DOHH2 (cell line): ENCODE data around the gene TCTN1.

Source experiments
- H3F3A ChIP-seq: fragments of 200-600 bp; sonication (generic), shearing (Covaris generic); 2 replicates; pipeline ENCODE4 v1.6.0; 2016; ENCODE audit warnings: antibody characterized with exemption, mild to moderate bottlenecking; ENCODE audit not compliant: control insufficient read depth, insufficient read depth
- H3K27ac ChIP-seq: fragments of 200-600 bp; sonication (generic); 2 replicates; pipeline ENCODE4 v1.5.1; 2014; ENCODE audit warnings: low read depth, mild to moderate bottlenecking, low read length, moderate library complexity
- H3K27me3 ChIP-seq: fragments of 200-600 bp; sonication (generic); 2 replicates; pipeline ENCODE4 v1.6.1; 2014; ENCODE audit warnings: mild to moderate bottlenecking, low read length, mixed read lengths; ENCODE audit not compliant: control insufficient read depth
- H3K36me3 ChIP-seq: fragments of 200-600 bp; sonication (generic); 2 replicates; pipeline ENCODE4 v1.6.1; 2014; ENCODE audit warnings: mild to moderate bottlenecking, low read length, moderate library complexity, mixed read lengths; ENCODE audit not compliant: control insufficient read depth
- H3K4me1 ChIP-seq: fragments of 200-600 bp; sonication (generic); 2 replicates; pipeline ENCODE4 v1.6.1; 2014; ENCODE audit warnings: mild to moderate bottlenecking, low read length, mixed read lengths; ENCODE audit not compliant: control insufficient read depth
- H3K4me2 ChIP-seq: fragments of 200-600 bp; sonication (generic); 2 replicates; pipeline ENCODE4 v1.6.0; 2014; ENCODE audit warnings: mild to moderate bottlenecking, low read length, moderate library complexity
- H3K4me3 ChIP-seq: fragments of 200-600 bp; sonication (generic); 2 replicates; pipeline ENCODE4 v1.5.1; 2014; ENCODE audit warnings: mild to moderate bottlenecking, low read length, mixed read lengths
- H3K79me2 ChIP-seq: fragments of 200-600 bp; sonication (generic); 2 replicates; pipeline ENCODE4 v1.6.1; 2014; ENCODE audit warnings: mild to moderate bottlenecking, low read length, mixed read lengths; ENCODE audit not compliant: control insufficient read depth
- H3K9me2 ChIP-seq: fragments of 200-600 bp; sonication (generic); replicated peaks from 2 replicates; pipeline ENCODE4 v1.6.1; 2014; ENCODE audit warnings: mild to moderate bottlenecking, low read length, mixed read lengths; ENCODE audit not compliant: control insufficient read depth
- H3K9me3 ChIP-seq: fragments of 200-600 bp; sonication (generic); 2 replicates; pipeline ENCODE4 v1.6.1; 2014; ENCODE audit warnings: antibody characterized with exemption, low read length, mixed read lengths; ENCODE audit not compliant: control insufficient read depth, insufficient read depth
- H4K20me1 ChIP-seq: fragments of 200-600 bp; sonication (generic); 2 replicates; pipeline ENCODE4 v1.6.0; 2014; ENCODE audit warnings: low read depth, mild to moderate bottlenecking, antibody characterized with exemption, low read length, moderate library complexity; ENCODE audit not compliant: control insufficient read depth, insufficient read depth
- EZH2phosphoT487 ChIP-seq: fragments of 200-600 bp; sonication (generic); IDR thresholded peaks from 2 replicates; pipeline ENCODE4 v1.6.1; 2017; ENCODE audit warnings: borderline replicate concordance, mild to moderate bottlenecking, antibody characterized with exemption, low read length, moderate library complexity, mixed read lengths
- TF ChIP-seq, protein P1 (sequence below): fragments of 200-600 bp; sonication (generic); IDR thresholded peaks from one replicate; pipeline ENCODE4 v1.5.1; 2014; ENCODE audit warnings: antibody characterized with exemption, mild to moderate bottlenecking, low read depth, low read length; ENCODE audit not compliant: poor library complexity, severe bottlenecking

Gene TCTN1

DNA sequence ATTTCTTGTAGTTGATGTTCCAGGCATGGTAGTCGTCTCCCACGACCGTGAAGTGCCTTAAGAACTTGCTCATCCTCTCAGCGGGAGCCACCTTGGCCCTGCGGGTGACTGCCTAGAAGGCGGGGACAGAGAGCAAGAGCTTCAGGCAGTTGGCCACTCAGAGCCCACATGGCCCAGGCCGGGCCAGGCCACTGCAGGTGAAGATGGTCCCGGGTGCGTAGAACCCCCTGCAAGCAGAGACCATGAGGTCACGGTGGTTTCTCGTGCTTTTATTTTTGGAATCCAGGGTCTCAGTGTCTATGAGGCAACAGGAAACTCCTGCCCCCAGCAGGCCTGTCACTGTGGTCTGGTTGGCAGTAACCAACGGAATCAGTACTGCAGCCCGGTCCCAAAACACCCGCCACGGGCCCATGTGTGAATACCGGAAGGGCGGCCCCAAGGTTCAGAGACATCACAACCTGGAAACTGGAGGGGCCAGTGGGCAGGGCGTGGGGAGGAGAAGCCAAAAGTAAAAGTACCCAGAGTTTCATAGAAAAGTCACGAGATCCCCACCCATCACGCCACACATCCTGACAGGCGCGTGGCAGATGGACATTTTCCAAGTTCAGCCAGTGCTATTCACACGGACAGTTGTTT, 47.5 kb downstream of the TCTN1 start:
- H3K9me3 ChIP-seq, result peaks cover 4% of the 10 kb centered on the region; the same call in 1 of the 2 replicates
- no peaks in the 10 kb centered on the region for H4K20me1 ChIP-seq
- H3K27me3 ChIP-seq, result no peaks in the 10 kb centered on the region
- peak overlapping the region; percentile 65 for H3K4me3 ChIP-seq
- peaks cover 40% of the 10 kb centered on the region for H3K79me2 ChIP-seq
- H3K36me3 ChIP-seq, result peaks cover 62% of the 10 kb centered on the region
- peaks cover 72% of the 10 kb centered on the region for H3K4me1 ChIP-seq
- H3K9me2 ChIP-seq, result no peaks in the 10 kb centered on the region
- H3K27ac ChIP-seq, result peak overlapping the region; percentile 84
- peaks cover 4% of the 10 kb centered on the region for H3F3A ChIP-seq
- peak overlapping the region; percentile 78 for H3K4me2 ChIP-seq
- TF ChIP-seq, protein P1, sequence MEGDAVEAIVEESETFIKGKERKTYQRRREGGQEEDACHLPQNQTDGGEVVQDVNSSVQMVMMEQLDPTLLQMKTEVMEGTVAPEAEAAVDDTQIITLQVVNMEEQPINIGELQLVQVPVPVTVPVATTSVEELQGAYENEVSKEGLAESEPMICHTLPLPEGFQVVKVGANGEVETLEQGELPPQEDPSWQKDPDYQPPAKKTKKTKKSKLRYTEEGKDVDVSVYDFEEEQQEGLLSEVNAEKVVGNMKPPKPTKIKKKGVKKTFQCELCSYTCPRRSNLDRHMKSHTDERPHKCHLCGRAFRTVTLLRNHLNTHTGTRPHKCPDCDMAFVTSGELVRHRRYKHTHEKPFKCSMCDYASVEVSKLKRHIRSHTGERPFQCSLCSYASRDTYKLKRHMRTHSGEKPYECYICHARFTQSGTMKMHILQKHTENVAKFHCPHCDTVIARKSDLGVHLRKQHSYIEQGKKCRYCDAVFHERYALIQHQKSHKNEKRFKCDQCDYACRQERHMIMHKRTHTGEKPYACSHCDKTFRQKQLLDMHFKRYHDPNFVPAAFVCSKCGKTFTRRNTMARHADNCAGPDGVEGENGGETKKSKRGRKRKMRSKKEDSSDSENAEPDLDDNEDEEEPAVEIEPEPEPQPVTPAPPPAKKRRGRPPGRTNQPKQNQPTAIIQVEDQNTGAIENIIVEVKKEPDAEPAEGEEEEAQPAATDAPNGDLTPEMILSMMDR, result peak; percentile 17
- no peak for TF ChIP-seq EZH2phosphoT487

DNA sequence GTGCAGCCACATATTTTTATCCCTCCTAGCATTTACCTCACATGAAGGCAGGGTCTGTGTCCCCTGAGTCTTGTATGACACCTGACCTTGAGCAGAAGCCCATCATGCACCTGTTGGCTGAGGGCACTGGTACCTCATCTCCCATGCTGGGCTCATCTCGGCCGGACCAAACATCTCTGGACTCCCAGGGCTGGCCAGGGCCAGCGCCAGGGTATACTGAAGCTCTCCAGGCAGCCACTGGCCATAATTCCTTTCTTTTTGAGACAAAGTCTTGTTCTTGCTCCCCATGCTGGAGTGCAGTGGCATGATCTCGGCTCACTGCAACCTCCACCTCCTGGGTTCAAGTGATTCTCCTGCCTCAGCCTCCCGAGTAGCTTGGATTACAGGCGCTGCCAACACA, 53.0 kb downstream of the TCTN1 start:
- Histone ChIP-seq H3K27ac (peak overlapping the region; percentile 19; the same call in 1 of the 2 replicates), H3K27me3 (no peaks in the 10 kb centered on the region), H3K4me2 (peak overlapping the region; percentile 86), H3K36me3 (peaks cover 45% of the 10 kb centered on the region), H4K20me1 (no peaks in the 10 kb centered on the region), H3K4me1 (peaks cover 88% of the 10 kb centered on the region), H3K79me2 (peaks cover 38% of the 10 kb centered on the region), H3F3A (peaks cover 20% of the 10 kb centered on the region), H3K9me2 (no peaks in the 10 kb centered on the region), H3K9me3 (peaks cover 4% of the 10 kb centered on the region; the same call in 1 of the 2 replicates), H3K4me3 (peak overlapping the region; percentile 34)
- TF ChIP-seq EZH2phosphoT487, result no peak
- TF ChIP-seq, protein P1, result no peak

DNA sequence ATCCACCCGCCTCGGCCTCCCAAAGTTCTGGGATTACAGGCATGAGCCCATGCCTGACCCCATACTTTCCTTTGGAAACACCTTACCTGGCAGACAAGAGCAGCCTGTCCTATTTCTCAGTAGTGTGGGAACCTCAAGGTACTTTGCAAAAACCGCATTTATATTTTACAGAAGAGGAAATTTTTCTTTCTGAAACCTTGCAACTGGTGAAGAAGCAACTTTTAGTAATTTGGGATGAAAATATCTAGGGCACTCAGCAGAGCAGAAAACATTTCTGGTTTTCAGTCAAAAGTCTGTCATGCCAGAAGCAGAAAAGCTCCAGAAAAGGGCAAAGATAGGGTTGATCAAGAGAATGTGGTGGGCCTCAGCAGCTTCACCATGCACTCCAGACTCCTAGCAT, 53.7 kb downstream of the TCTN1 start:
- Histone ChIP-seq H3K79me2 (peaks cover 31% of the 10 kb centered on the region), H3K27me3 (no peaks in the 10 kb centered on the region), H3F3A (peaks cover 20% of the 10 kb centered on the region), H3K27ac (peak overlapping the region; percentile 99), H3K4me3 (peak overlapping the region; percentile 59), H4K20me1 (no peaks in the 10 kb centered on the region), H3K9me3 (peaks cover 4% of the 10 kb centered on the region; the same call in 1 of the 2 replicates), H3K4me1 (peaks cover 88% of the 10 kb centered on the region), H3K36me3 (peaks cover 49% of the 10 kb centered on the region), H3K9me2 (no peaks in the 10 kb centered on the region), H3K4me2 (peak overlapping the region; percentile 86)
- no peak for TF ChIP-seq EZH2phosphoT487
- TF ChIP-seq, protein P1, result no peak
